H9 (cell line): ENCODE measurements around the gene TRIM54. TPM values are rescaled to one million over a fixed set of nuclear protein-coding genes. Genes with fewer than 3 reads are reported as not detected.
A peak's percentile ranks its signal among the peaks of the same experiment; 100 is the strongest.

Source experiments
- DNase-seq: peaks from one replicate; pipeline ENCODE4 v3.0.0-alpha.2; 2017
- H2AFZ ChIP-seq: one replicate; pipeline ENCODE4 v1.6.1; 2013; ENCODE audit warnings: mild to moderate bottlenecking, low read length, control low read depth, moderate library complexity
- H2AK5ac ChIP-seq: 2 replicates; pipeline ENCODE4 v1.6.1; 2013; ENCODE audit warnings: low read length, control low read depth, mixed read lengths; ENCODE audit not compliant: insufficient read length
- H2BK120ac ChIP-seq: one replicate; pipeline ENCODE4 v1.6.1; 2013; ENCODE audit warnings: low read depth, mild to moderate bottlenecking, low read length, control low read depth, inconsistent platforms; ENCODE audit not compliant: poor library complexity, severe bottlenecking
- H2BK12ac ChIP-seq: 2 replicates; pipeline ENCODE4 v1.6.1; 2013; ENCODE audit warnings: low read length, control low read depth, mixed read lengths, low read depth; ENCODE audit not compliant: insufficient read length
- H2BK15ac ChIP-seq: 2 replicates; pipeline ENCODE4 v1.6.1; 2013; ENCODE audit warnings: low read depth, low read length, control low read depth
- H2BK20ac ChIP-seq: one replicate; pipeline ENCODE4 v1.6.1; 2013; ENCODE audit warnings: low read depth, mild to moderate bottlenecking, low read length, control low read depth, inconsistent platforms; ENCODE audit not compliant: poor library complexity, severe bottlenecking
- H2BK5ac ChIP-seq: 2 replicates; pipeline ENCODE4 v1.6.1; 2013; ENCODE audit warnings: low read length, control low read depth, mixed read lengths; ENCODE audit not compliant: insufficient read length
- H3K14ac ChIP-seq: 2 replicates; pipeline ENCODE4 v1.6.1; 2013; ENCODE audit warnings: low read length, control low read depth; ENCODE audit not compliant: insufficient read depth
- H3K18ac ChIP-seq: 2 replicates; pipeline ENCODE4 v1.6.1; 2013; ENCODE audit warnings: low read depth, mild to moderate bottlenecking, mixed read lengths, low read length, control low read depth; ENCODE audit not compliant: insufficient read length
- H3K23ac ChIP-seq: 2 replicates; pipeline ENCODE4 v1.6.1; 2013; ENCODE audit warnings: low read length, control low read depth, mixed read lengths, low read depth; ENCODE audit not compliant: insufficient read length
- H3K23me2 ChIP-seq: 2 replicates; pipeline ENCODE4 v1.6.1; 2013; ENCODE audit warnings: low read depth, mild to moderate bottlenecking, mixed read lengths, low read length, control low read depth; ENCODE audit not compliant: insufficient read length, poor library complexity, severe bottlenecking
- H3K27ac ChIP-seq: 2 replicates; pipeline ENCODE4 v1.5.1; 2013; ENCODE audit warnings: low read length, control low read depth, mixed read lengths, low read depth; ENCODE audit not compliant: insufficient read length
- H3K27me3 ChIP-seq: 2 replicates; pipeline ENCODE4 v1.6.1; 2013; ENCODE audit warnings: low read length, control low read depth, inconsistent platforms; ENCODE audit not compliant: insufficient read depth
- H3K4ac ChIP-seq: 2 replicates; pipeline ENCODE4 v1.6.1; 2013; ENCODE audit warnings: low read depth, mild to moderate bottlenecking, control low read depth, inconsistent platforms, low read length, moderate library complexity
- H3K4me1 ChIP-seq: 2 replicates; pipeline ENCODE4 v1.6.1; 2013; ENCODE audit warnings: low read length, control low read depth, inconsistent platforms; ENCODE audit not compliant: insufficient read depth
- H3K4me2 ChIP-seq: 2 replicates; pipeline ENCODE4 v1.6.1; 2013; ENCODE audit warnings: low read length, control low read depth, mixed read lengths; ENCODE audit not compliant: insufficient read length, insufficient read depth
- H3K56ac ChIP-seq: 2 replicates; pipeline ENCODE4 v1.6.1; 2013; ENCODE audit warnings: low read depth, mild to moderate bottlenecking, mixed read lengths, low read length, control low read depth; ENCODE audit not compliant: insufficient read length
- H3K79me1 ChIP-seq: 2 replicates; pipeline ENCODE4 v1.6.1; 2013; ENCODE audit warnings: low read depth, mild to moderate bottlenecking, moderate library complexity, low read length, control low read depth, inconsistent platforms; ENCODE audit not compliant: insufficient read depth, poor library complexity, severe bottlenecking
- H3K79me2 ChIP-seq: 2 replicates; pipeline ENCODE4 v1.6.1; 2013; ENCODE audit warnings: low read length, control low read depth, inconsistent platforms; ENCODE audit not compliant: insufficient read depth
- H3K9ac ChIP-seq: 2 replicates; pipeline ENCODE4 v1.6.1; 2013; ENCODE audit warnings: low read length, control low read depth, mixed read lengths; ENCODE audit not compliant: insufficient read length; ENCODE audit errors: extremely low read depth
- H3K9me3 ChIP-seq: one replicate; pipeline ENCODE4 v1.6.1; 2013; ENCODE audit warnings: low read depth, low read length, inconsistent platforms; ENCODE audit not compliant: control insufficient read depth
- H3T11ph ChIP-seq: one replicate; pipeline ENCODE4 v1.6.1; 2013; ENCODE audit warnings: mild to moderate bottlenecking, low read length, control low read depth, inconsistent platforms
- H4K20me1 ChIP-seq: one replicate; pipeline ENCODE4 v1.6.1; 2013; ENCODE audit not compliant: control insufficient read depth, insufficient read length, insufficient read depth
- H4K5ac ChIP-seq: 2 replicates; pipeline ENCODE4 v1.6.1; 2013; ENCODE audit warnings: low read depth, mild to moderate bottlenecking, mixed read lengths, low read length, control low read depth; ENCODE audit not compliant: insufficient read length
- H4K8ac ChIP-seq: replicated peaks from 2 replicates; pipeline ENCODE4 v1.6.1; 2013; ENCODE audit warnings: low read length, control low read depth, mixed read lengths, low read depth; ENCODE audit not compliant: insufficient read length
- H4K91ac ChIP-seq: 2 replicates; pipeline ENCODE4 v1.6.1; 2013; ENCODE audit warnings: low read depth, mild to moderate bottlenecking, moderate library complexity, mixed read lengths, low read length, control low read depth; ENCODE audit not compliant: insufficient read length
- H3K27ac Mint-ChIP-seq, 3 experiments: 2 replicates in 2 of 3; 3 replicates in 1 of 3; pipeline ENCODE4 v1.8.0; 2020 to 2021; ENCODE audit warnings: mixed read lengths in 3 of 3, mild to moderate bottlenecking in 1 of 3, moderate library complexity in 1 of 3
- H3K27me3 Mint-ChIP-seq: 2 replicates; pipeline ENCODE4 v1.8.0; 2021; ENCODE audit warnings: low read depth, mild to moderate bottlenecking, moderate library complexity, mixed read lengths
- H3K36me3 Mint-ChIP-seq, 3 experiments: 2 replicates in 2 of 3; 3 replicates in 1 of 3; pipeline ENCODE4 v1.8.0; 2020 to 2021; ENCODE audit warnings: low read depth in 3 of 3, mixed read lengths in 3 of 3; ENCODE audit not compliant: insufficient read depth in 1 of 3
- H3K4me1 Mint-ChIP-seq, 2 experiments: 2 replicates each; pipeline ENCODE4 v1.8.0; 2020; ENCODE audit warnings: mixed read lengths in 2 of 2
- H3K4me3 Mint-ChIP-seq, 2 experiments: 2 replicates in 1 of 2; 3 replicates in 1 of 2; pipeline ENCODE4 v1.8.0; 2020 to 2021; ENCODE audit warnings: mild to moderate bottlenecking in 2 of 2, mixed read lengths in 2 of 2, moderate library complexity in 1 of 2
- H3K9me3 Mint-ChIP-seq, 2 experiments: 2 replicates in 1 of 2; 3 replicates in 1 of 2; pipeline ENCODE4 v1.8.0; 2020; ENCODE audit warnings: mild to moderate bottlenecking in 2 of 2, mixed read lengths in 2 of 2, moderate library complexity in 1 of 2
- CTCF ChIP-seq: fragments of 200-600 bp; sonication (generic); conservative IDR thresholded peaks from 3 replicates; pipeline ENCODE4 v1.8.0; 2021; ENCODE audit warnings: antibody characterized with exemption, mild to moderate bottlenecking
- WGBS: extraction: QIAGEN DNeasy Blood & Tissue Kit; methylation state at CpG from one replicate; pipeline ENCODE4 v1.1.7; 2013; ENCODE audit warnings: missing lambda C conversion rate, low lambda C conversion rate, mixed read lengths; ENCODE audit not compliant: insufficient read length; ENCODE audit errors: extremely low coverage; 5-methylcytosine and 5-hydroxymethylcytosine counted together
- total RNA-seq: library from RNA; stranded (reverse); gene quantifications from 2 replicates; pipeline ENCODE4 v1.2.1, GENCODE V29; 2021

TRIM54 gene
- total RNA-seq, 1 experiment from 2014 or later, result 5.0 TPM

GRCh38 chr2:27281442-27281841 is 787 bp upstream of the TRIM54 start:
- Histone ChIP-seq H3K9ac (no peak overlapping the region), H3K4me1 (peaks cover 13% of the 10 kb centered on the region; the same call in 1 of the 2 replicates), H3K23me2 (peaks cover 6% of the 10 kb centered on the region), H2BK12ac (no peak overlapping the region), H2BK15ac (no peak overlapping the region), H3K14ac (no peak overlapping the region), H4K20me1 (no peaks in the 10 kb centered on the region), H3K4me2 (peak overlapping the region; percentile 66), H3K27me3 (no peaks in the 10 kb centered on the region), H3K79me1 (no peaks in the 10 kb centered on the region), H2BK5ac (no peak overlapping the region), H2AFZ (no peak overlapping the region), H2AK5ac (no peak overlapping the region), H3K56ac (no peak overlapping the region), H2BK120ac (no peak overlapping the region), H3K18ac (no peak overlapping the region), H3K4ac (no peak overlapping the region), H3K23ac (no peak overlapping the region), H4K5ac (no peak overlapping the region), H4K8ac (no peak overlapping the region), H3K27ac (no peak overlapping the region), H2BK20ac (no peak overlapping the region), H3K79me2 (no peaks in the 10 kb centered on the region), H4K91ac (no peak overlapping the region), H3T11ph (no peak overlapping the region), H3K9me3 (no peaks in the 10 kb centered on the region)
- Mint-ChIP-seq H3K9me3 (no peaks in the 10 kb centered on the region), H3K36me3 (no peaks in the 10 kb centered on the region), H3K4me3 (no peak overlapping the region; a peak in 1 of 5 replicates), H3K27me3 (peaks cover 47% of the 10 kb centered on the region), H3K27ac (peak overlapping the region in 1 of 3 experiments; percentile 12; a peak in 1 of 7 replicates), H3K4me1 (peaks cover 54 to 60% of the 10 kb centered on the region in 2 experiments)
- no CpG with 5 or more reads among the region's 3 CpGs for WGBS
- no peak for DNase-seq
- TF ChIP-seq CTCF, result no peak
